ENCODE data around the gene IPCEF1.

GRCh38 chr6:154202339-154202738 lies 154.3 kb downstream of the IPCEF1 start:
- no peak for TF ChIP-seq CTCF (conservative IDR thresholded peaks at IDR 0.05 in 1 of 2, IDR thresholded peaks at IDR 0.05 in 1 of 2; ENCODE audit: low read depth in 1 of 2, low read length in 2 of 2)
- TF ChIP-seq EZH2 (IDR thresholded peaks at IDR 0.05; ENCODE audit: low read length, missing control alignments) = no peak

All from fibroblast of lung (primary cell).